ENCODE measurements around the gene PAQR6.
"Not testable (repeated sequence)": the region's sequence is repeated elsewhere in the genome, so short reads cannot be mapped to it uniquely, and the experiment has no call there.

PAQR6 gene

GRCh38 chr1:156232201-156232894 lies 15.5 kb downstream of the PAQR6 start:
- DNase-seq (ENCODE audit: low read depth), result no peak

- DNase-seq (ENCODE audit: low read depth), result no peak
These were observed 17.4 kb downstream of the PAQR6 start for GRCh38 chr1:156230473-156230837.

GRCh38 chr1:156229809-156230472 lies 17.9 kb downstream of the PAQR6 start:
- no peak for DNase-seq (ENCODE audit: low read depth)

- DNase-seq (ENCODE audit: low read depth), result no peak
These were observed 19.4 kb downstream of the PAQR6 start for GRCh38 chr1:156228501-156228900.

GRCh38 chr1:156226782-156227181 lies 21.1 kb downstream of the PAQR6 start:
- DNase-seq (ENCODE audit: low read depth), result no peak

GRCh38 chr1:156226116-156226538 lies 21.7 kb downstream of the PAQR6 start:
- DNase-seq (ENCODE audit: low read depth), result no peak

- no peak for DNase-seq (ENCODE audit: low read depth)
These were observed 22.2 kb downstream of the PAQR6 start for GRCh38 chr1:156225677-156226014.

GRCh38 chr1:156221986-156222692 lies 25.7 kb downstream of the PAQR6 start:
- DNase-seq (ENCODE audit: low read depth), result no peak

GRCh38 chr1:156220226-156220625 lies 27.6 kb downstream of the PAQR6 start:
- DNase-seq (ENCODE audit: low read depth), result no peak

GRCh38 chr1:156217871-156218270 lies 30.0 kb downstream of the PAQR6 start:
- no peak for DNase-seq (ENCODE audit: low read depth)

- DNase-seq (ENCODE audit: low read depth), result not testable (repeated sequence)
These were observed 31.3 kb downstream of the PAQR6 start for GRCh38 chr1:156216361-156217086.

GRCh38 chr1:156214024-156214748 lies 33.7 kb downstream of the PAQR6 start:
- no peak for DNase-seq (ENCODE audit: low read depth)

- DNase-seq (ENCODE audit: low read depth), result no peak
These were observed 34.3 kb downstream of the PAQR6 start for GRCh38 chr1:156213644-156213966.

- peak; percentile 95 for DNase-seq (ENCODE audit: low read depth)
These were observed 34.8 kb downstream of the PAQR6 start, which contains the start of gene PMF1 for GRCh38 chr1:156212833-156213643. Gene PMF1, plus strand, starts transcription at chr1:156213007. Its CDS starts 9 bp downstream, at chr1:156213016.

GRCh38 chr1:156212130-156212529 lies 35.7 kb downstream of the PAQR6 start:
- no peak for DNase-seq (ENCODE audit: low read depth)

GRCh38 chr1:156211243-156211642 lies 36.6 kb downstream of the PAQR6 start:
- no peak for DNase-seq (ENCODE audit: low read depth)

GRCh38 chr1:156204686-156205085 lies 43.2 kb downstream of the PAQR6 start:
- DNase-seq (ENCODE audit: low read depth), result no peak

- DNase-seq (ENCODE audit: low read depth), result no peak
These were observed 44.5 kb downstream of the PAQR6 start for GRCh38 chr1:156203331-156203730.

- DNase-seq (ENCODE audit: low read depth), result no peak
These were observed 47.8 kb downstream of the PAQR6 start for GRCh38 chr1:156200044-156200443.

GRCh38 chr1:156198831-156199349 lies 49.0 kb downstream of the PAQR6 start:
- no peak for DNase-seq (ENCODE audit: low read depth)

- no peak for DNase-seq (ENCODE audit: low read depth)
These were observed 51.4 kb downstream of the PAQR6 start for GRCh38 chr1:156196445-156196844.

All from stimulated activated CD8-positive, alpha-beta memory T cell treated with anti-CD3 and anti-CD28 coated beads, Interleukin-4, amount 100 ng/mL, for 24 hours (primary cell).